NCI-H510A (cell line): Measurements from ENCODE around the gene EFNA1.

Experiments
- DNase-seq: peaks from one replicate; lab custom pipeline; 2025; lab: John Stamatoyannopoulos, UW

EFNA1 gene

GRCh38 chr1:155124503-155125463, 2.9 kb upstream of the EFNA1 start:
- DNase-seq = no peak

- no peak for DNase-seq
Measured at GRCh38 chr1:155125511-155125945, 2.1 kb upstream of the EFNA1 start.

DNA sequence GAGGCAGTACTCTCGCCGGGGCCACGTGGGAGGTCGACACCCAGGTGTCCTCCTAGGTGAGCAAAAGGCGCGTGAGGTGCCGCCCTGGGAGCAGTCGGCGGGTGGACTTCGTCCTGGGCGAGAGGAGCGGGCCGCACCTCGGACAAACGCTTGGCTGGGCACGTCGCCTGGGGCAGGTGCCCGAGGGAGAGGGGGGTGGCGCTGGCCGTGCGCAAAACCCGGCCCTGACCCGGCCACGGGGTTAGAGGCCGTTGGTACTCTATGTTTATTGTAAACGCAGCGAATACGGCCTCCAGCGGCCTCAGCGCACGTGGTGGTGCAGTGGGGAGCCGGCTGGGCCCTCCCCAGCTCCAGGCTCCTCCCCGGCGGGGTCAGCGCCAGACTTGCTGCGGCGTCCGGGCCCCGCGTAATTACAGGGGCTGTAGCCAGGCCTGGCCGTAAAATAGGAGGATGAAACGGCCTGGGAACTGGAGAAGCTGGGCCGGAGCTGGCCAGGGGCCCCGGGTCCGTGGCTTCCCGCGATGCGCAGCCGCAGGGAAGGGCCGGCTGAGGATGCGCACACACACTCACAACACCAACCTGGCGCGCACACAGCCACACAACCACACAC, 1.6 kb upstream of the EFNA1 start:
- DNase-seq = peak; percentile 24

DNA sequence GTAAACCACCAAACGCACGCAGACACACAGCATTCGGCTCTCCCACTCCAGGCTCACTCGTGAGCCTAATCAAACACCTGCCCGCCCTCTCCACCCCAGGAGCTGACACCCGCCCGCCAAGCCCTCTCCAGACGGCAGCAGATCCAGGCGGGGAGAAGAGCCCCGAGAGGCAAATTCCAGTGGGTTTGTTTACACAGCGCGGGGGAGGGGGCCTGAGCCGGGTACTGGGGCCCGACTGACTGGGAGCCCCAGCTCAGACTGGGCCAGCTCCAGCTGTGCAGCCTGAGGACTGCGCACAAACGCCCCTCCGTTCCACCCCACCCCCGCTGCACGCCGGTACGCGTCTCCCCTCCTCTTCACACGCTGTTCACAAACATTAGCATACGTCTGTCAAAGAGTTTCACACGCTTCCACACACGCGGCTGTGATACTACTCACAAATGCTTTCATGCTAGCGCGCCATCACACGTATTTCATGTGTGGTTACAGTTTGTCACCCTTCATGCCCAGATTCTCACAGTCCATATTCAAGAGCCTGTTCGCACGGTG, 1.0 kb upstream of the EFNA1 start:
- DNase-seq = peak; percentile 41

GRCh38 chr1:155127967-155128754, 485 bp downstream of the EFNA1 start:
- no peak for DNase-seq

DNA sequence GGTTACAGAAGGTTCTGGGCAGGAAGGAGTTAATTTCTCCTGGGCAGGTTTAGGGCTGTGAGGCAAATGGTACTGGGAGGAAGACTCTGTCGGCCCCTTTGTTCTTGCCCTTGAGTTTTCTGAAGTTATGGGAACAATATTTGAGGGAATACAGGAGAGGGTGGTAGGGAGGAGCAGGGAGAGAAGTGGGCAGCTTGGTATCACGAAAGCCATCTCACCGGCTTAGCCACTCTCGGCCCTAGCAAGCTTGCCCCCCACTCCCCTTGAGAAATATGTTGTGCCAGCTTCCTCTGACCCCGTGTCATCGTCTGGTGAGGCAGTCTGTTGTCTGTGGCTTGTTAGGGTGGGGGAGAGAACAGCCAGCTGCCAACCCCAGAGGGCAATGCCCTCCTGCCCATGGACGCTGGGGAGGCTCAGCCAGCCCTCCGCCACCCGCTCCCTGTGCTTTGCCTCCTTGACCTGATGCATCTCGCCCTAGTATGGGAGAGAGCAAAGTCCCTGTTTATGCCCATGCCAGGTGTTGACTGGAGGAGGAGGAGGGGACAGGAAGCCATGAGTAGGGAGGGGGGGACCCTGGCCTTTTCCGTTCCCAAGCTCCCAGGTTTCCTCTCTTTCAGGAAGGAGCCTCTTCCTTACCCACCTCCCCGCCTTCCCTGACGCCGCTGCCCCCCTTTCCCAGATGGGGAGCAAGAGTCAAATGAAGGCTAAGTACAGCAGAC, 1.2 kb downstream of the EFNA1 start:
- DNase-seq = peak; percentile 65

GRCh38 chr1:155130272-155131006, 2.8 kb downstream of the EFNA1 start:
- no peak for DNase-seq

DNA sequence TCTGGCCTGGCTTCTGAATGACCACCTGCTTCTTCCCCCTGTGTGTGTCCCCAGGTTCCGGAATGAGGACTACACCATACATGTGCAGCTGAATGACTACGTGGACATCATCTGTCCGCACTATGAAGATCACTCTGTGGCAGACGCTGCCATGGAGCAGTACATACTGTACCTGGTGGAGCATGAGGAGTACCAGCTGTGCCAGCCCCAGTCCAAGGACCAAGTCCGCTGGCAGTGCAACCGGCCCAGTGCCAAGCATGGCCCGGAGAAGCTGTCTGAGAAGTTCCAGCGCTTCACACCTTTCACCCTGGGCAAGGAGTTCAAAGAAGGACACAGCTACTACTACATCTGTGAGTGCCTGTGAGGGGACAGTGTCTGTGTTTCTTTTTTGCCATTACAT, 3.6 kb downstream of the EFNA1 start:
- no peak for DNase-seq

- no peak for DNase-seq
Measured at GRCh38 chr1:155131856-155132255, 4.2 kb downstream of the EFNA1 start.

GRCh38 chr1:155133799-155134281, 6.2 kb downstream of the EFNA1 start:
- DNase-seq = no peak

DNA sequence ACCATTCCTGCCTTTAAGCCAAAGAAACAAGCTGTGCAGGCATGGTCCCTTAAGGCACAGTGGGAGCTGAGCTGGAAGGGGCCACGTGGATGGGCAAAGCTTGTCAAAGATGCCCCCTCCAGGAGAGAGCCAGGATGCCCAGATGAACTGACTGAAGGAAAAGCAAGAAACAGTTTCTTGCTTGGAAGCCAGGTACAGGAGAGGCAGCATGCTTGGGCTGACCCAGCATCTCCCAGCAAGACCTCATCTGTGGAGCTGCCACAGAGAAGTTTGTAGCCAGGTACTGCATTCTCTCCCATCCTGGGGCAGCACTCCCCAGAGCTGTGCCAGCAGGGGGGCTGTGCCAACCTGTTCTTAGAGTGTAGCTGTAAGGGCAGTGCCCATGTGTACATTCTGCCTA, 6.6 kb downstream of the EFNA1 start:
- no peak for DNase-seq

GRCh38 chr1:155134880-155135414, 7.3 kb downstream of the EFNA1 start:
- peak; percentile 67 for DNase-seq

DNA sequence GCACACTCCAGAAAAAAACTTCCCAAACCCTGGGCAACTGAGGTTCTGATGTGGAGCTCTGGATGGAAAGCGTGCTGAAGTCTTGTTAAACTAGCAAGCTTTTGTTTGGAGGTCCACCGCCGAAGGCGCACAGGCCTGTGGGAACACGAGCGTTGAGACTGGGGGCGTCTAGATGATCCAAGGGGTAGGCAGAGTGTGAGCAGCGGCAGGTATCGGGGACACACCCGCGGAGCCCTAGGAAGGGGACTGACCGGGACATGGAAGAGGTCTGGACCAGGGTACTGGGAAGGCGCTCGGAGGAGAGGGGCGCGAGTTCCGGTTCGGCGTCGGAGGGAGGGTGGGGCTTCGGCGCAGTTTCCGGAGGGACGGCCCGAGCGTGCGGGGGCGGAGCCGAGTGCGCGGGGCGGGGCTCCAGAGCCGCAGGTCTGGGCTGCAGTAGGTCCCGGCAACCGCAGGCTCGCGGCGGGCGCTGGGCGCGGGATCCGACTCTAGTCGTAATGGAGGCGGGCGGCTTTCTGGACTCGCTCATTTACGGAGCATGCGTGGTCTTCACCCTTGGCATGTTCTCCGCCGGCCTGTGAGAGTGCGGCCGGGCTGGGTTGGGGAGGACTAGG, 7.8 kb downstream of the EFNA1 start, which contains the start of gene SLC50A1:
Gene SLC50A1 (plus strand): TSS at position 438 of the 614 bp plus-strand sequence. CDS start 60 bp downstream, at position 498.
- peak; percentile 90 for DNase-seq

DNA sequence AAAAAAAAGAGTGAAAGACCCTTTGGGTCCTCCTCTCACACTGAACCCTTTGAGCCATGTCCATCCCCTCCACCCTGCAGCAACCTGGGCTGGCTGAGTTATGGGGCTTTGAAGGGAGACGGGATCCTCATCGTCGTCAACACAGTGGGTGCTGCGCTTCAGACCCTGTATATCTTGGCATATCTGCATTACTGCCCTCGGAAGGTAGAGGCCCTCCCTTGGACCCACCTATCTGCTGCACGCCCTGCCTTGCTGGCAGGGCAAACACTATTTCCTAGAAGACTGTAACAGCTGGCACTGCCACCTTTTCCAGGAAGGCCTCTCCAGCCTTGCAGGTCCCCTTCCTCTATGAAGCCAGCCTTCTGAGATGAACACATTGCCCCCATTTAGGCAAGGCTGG, 9.1 kb downstream of the EFNA1 start:
- DNase-seq = no peak

DNA sequence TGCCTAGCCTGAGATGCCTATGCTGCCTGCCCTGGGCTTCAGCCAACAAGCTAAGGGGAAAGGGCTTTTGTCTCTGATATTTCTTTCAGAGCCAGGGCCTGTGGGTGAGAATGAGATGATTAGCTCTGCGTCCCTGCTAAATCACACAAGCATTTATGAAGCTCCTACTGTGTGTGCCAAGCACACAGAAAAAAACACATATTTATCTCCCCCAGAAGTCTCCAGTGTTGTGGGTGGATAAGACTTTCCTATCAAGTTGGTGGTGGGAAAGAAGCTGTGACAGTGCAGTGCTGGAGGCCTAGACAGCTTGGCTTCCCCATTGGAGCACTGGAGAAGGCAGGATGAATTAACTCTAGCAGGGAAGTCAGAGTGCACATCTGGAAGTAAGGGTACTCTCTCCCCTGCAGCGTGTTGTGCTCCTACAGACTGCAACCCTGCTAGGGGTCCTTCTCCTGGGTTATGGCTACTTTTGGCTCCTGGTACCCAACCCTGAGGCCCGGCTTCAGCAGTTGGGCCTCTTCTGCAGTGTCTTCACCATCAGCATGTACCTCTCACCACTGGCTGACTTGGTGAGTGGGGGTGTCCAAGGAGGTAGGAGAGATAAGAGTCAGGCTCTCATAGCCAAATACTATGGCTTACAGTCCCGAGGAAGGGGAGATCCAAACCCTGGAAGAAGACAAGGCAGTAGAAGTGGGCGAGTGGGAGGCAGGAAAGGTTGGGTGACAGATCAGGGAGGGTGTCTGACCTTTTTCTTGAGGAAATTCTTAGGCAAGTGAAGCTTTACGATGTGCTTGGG, 9.7 kb downstream of the EFNA1 start:
- no peak for DNase-seq

DNA sequence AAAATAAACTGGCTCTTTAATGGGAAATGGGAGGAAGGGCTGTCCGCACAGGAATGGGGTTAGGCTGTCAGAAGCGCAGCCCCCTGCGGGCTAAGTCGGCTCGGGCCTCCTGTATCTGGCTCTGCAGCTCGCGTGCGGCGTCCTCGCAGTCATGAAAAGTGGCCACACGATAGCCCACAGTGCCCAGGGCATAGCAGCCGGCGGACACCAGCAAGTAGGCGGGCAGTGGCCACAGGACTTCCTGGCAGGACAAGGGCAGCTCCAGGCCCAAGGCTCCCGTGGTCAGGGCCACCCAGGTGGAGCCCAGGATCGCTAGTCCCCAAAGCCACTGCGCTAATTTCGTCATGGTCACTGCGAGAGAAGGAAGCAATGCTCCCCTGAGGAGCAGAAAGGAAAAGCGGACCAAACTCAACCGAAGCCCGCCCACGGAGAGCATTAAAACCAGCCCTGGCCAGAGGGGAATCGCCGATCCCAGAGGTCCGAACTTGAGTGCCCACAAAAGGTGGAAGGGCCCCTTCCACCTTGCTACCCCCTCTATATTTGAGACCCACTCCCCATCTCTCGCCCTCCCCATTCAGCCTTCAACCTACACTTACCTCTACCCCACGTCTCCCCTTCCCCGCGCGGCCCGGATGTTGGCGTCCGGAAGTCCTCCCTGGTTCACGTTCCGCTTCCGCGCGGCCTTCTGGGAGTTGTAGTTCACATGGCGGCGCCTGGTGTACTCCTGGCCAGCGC, 12.4 kb downstream of the EFNA1 start, which contains the start of gene DPM3:
Gene DPM3 (minus strand): TSS at position 637 of the 735 bp plus-strand sequence. CDS start 291 bp downstream, at position 346.
- DNase-seq = peak; percentile 72

- DNase-seq = no peak
Measured at GRCh38 chr1:155140630-155140953, 12.9 kb downstream of the EFNA1 start.

- DNase-seq = no peak
Measured at GRCh38 chr1:155141749-155142148, 14.1 kb downstream of the EFNA1 start.
